HepG2 (cell line): Measurements from ENCODE around the gene CNIH4.

Source experiments
- EZH2 ChIP-seq: conservative IDR thresholded peaks from 2 replicates; pipeline ENCODE4 v1.6.1; 2012; ENCODE audit warnings: mild to moderate bottlenecking, low read depth, low read length, moderate library complexity
- GABPA ChIP-seq, 2 experiments: IDR thresholded peaks; 2 replicates each; pipeline ENCODE4 v1.6.1; 2011 to 2016; ENCODE audit warnings: low read depth in 2 of 2, low read length in 1 of 2, missing biosample characterization in 1 of 2, missing genetic modification characterization in 1 of 2
- ZNF136 ChIP-seq: sonication (generic); formaldehyde crosslinking; IDR thresholded peaks from 2 replicates; pipeline ENCODE4 v1.8.1; 2022; ENCODE audit warnings: low read depth, mild to moderate bottlenecking, moderate library complexity, missing genetic modification reagents
- ZNF446 ChIP-seq: sonication (generic); formaldehyde crosslinking; IDR thresholded peaks from 2 replicates; pipeline ENCODE4 v1.5.0; 2020; ENCODE audit warnings: mild to moderate bottlenecking, missing genetic modification reagents

DNA sequence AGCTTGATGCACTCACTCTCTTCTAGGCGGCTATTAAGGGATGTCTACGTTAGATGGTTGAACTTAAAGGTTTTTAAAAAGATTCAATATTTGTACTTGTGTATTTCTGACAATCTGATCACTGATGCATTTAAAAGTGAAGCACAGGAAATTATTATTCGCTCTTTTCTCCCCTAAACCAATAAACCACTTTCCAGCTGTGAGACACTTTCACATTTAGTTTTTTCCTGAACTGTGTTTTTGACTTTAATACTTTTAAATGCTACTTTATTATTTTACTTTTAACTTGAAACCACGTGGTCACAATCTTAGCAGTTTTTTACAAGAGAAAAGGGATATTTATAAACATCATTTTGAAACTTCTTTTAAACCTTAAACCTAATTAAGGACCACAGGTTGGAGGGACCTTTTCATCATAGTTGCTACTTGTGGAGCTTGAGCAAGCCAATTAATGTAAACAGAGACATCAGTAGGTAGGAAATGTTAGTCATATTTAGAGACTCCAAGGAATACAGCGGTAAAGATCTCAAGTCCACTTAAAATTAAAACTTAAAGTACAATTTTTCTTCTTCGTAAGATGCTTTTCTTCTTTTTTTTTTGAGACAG, 68.7 kb downstream of the CNIH4 start:
- TF ChIP-seq ZNF446 (CRISPR knock-in tag) (no peak), ZNF136 (CRISPR knock-in tag) (no peak), EZH2 (no peak), GABPA (IDR thresholded peaks at IDR 0.05; ENCODE audit: low read depth, low read length) (no peak), GABPA (CRISPR knock-in tag; IDR thresholded peaks at IDR 0.05; ENCODE audit: low read depth) (no peak)
